ENCODE measurements around the gene MAPK8IP2. TPM values are rescaled to one million over a fixed set of nuclear protein-coding genes. Genes with fewer than 3 reads are reported as not detected.

Gene MAPK8IP2
- total and polyA plus RNA-seq, 2 of the 13 experiments (the other 11 are each of a cell fraction or from before 2014, with no cell fraction given), result 1.3 to 2.6 TPM

DNA sequence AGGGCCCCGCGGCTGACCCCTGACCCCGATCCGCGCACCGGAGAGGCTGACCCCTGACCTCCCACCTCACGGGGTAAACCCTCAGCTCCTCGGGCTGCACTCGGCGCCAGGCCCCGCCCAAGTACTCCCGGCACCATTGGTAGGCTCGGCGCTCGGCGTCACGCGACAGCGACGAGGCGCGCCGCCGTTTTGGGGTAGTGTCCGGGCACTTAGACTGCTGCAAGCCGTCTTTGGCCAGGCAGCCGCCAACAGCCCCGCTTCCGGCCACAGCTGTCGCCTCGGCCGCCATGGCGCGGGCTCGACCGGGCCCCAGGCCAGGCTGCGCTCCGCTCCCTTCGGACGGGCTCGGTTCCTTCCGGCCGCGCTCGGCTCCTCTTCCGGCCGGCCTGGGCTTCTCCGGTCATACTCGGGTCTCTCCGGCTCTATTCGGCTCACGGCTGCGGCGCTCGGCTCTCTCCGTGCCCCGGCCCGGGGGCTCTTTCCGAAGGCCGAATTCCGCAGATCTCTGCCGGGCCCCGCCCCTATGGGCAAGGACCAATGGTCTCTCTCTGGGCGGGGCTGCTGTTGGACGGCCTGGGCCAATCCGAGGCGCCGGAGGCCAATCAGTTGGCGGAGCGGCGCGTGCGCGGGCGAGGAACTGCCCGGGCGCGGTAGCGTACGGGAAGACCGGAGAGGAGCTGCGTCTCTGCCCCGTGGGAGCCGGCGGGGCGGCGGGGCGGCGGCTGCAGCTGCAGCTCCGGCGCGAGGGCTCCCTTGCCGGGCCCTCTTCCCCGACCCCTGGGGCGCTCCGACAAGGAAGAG is 17.9 kb upstream of the MAPK8IP2 start, which contains the start of gene CHKB (continued):
- TF ChIP-seq PAX8 (CRISPR knock-in tag; IDR thresholded peaks at IDR 0.05; ENCODE audit: borderline replicate concordance) (peak; percentile 38; the same call in 1 of the 2 replicates), ZNF883 (CRISPR knock-in tag; IDR thresholded peaks at IDR 0.05; ENCODE audit: not compliant biosample characterization) (peak; percentile 88), ZFAT (CRISPR knock-in tag; conservative IDR thresholded peaks at IDR 0.05) (no peak), NCOA2 (CRISPR knock-in tag; IDR thresholded peaks at IDR 0.05) (peak; percentile 10; the same call in 1 of the 2 replicates), XBP1 (CRISPR knock-in tag; IDR thresholded peaks at IDR 0.05) (no peak), RFX5 (IDR thresholded peaks at IDR 0.05; ENCODE audit: low read depth, low read length) (no peak), SUZ12 (IDR thresholded peaks at IDR 0.05; ENCODE audit: low read depth, low read length) (no peak), ZNF263 (CRISPR knock-in tag; IDR thresholded peaks at IDR 0.05) (no peak; the same call in 1 of the 2 replicates), TCF7L2 (IDR thresholded peaks at IDR 0.05; ENCODE audit: low read depth, low read length) (no peak)
- TF ChIP-seq, protein P1, sequence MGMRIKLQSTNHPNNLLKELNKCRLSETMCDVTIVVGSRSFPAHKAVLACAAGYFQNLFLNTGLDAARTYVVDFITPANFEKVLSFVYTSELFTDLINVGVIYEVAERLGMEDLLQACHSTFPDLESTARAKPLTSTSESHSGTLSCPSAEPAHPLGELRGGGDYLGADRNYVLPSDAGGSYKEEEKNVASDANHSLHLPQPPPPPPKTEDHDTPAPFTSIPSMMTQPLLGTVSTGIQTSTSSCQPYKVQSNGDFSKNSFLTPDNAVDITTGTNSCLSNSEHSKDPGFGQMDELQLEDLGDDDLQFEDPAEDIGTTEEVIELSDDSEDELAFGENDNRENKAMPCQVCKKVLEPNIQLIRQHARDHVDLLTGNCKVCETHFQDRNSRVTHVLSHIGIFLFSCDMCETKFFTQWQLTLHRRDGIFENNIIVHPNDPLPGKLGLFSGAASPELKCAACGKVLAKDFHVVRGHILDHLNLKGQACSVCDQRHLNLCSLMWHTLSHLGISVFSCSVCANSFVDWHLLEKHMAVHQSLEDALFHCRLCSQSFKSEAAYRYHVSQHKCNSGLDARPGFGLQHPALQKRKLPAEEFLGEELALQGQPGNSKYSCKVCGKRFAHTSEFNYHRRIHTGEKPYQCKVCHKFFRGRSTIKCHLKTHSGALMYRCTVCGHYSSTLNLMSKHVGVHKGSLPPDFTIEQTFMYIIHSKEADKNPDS (CRISPR knock-in tag; IDR thresholded peaks at IDR 0.05), result no peak; the same call in none of the 2 replicates
- TF ChIP-seq, protein P2, sequence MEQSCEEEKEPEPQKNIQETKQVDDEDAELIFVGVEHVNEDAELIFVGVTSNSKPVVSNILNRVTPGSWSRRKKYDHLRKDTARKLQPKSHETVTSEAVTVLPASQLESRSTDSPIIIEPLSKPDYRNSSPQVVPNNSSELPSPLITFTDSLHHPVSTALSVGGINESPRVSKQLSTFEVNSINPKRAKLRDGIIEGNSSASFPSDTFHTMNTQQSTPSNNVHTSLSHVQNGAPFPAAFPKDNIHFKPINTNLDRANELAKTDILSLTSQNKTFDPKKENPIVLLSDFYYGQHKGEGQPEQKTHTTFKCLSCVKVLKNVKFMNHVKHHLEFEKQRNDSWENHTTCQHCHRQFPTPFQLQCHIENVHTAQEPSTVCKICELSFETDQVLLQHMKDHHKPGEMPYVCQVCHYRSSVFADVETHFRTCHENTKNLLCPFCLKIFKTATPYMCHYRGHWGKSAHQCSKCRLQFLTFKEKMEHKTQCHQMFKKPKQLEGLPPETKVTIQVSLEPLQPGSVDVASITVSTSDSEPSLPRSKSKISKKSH (CRISPR knock-in tag; IDR thresholded peaks at IDR 0.05; ENCODE audit: borderline replicate concordance), result peak; percentile 14; the same call in 1 of the 2 replicates
- TF ChIP-seq, protein P3, sequence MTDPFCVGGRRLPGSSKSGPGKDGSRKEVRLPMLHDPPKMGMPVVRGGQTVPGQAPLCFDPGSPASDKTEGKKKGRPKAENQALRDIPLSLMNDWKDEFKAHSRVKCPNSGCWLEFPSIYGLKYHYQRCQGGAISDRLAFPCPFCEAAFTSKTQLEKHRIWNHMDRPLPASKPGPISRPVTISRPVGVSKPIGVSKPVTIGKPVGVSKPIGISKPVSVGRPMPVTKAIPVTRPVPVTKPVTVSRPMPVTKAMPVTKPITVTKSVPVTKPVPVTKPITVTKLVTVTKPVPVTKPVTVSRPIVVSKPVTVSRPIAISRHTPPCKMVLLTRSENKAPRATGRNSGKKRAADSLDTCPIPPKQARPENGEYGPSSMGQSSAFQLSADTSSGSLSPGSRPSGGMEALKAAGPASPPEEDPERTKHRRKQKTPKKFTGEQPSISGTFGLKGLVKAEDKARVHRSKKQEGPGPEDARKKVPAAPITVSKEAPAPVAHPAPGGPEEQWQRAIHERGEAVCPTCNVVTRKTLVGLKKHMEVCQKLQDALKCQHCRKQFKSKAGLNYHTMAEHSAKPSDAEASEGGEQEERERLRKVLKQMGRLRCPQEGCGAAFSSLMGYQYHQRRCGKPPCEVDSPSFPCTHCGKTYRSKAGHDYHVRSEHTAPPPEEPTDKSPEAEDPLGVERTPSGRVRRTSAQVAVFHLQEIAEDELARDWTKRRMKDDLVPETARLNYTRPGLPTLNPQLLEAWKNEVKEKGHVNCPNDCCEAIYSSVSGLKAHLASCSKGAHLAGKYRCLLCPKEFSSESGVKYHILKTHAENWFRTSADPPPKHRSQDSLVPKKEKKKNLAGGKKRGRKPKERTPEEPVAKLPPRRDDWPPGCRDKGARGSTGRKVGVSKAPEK (CRISPR knock-in tag; IDR thresholded peaks at IDR 0.05; ENCODE audit: borderline replicate concordance), result no peak
- TF ChIP-seq, protein P4, sequence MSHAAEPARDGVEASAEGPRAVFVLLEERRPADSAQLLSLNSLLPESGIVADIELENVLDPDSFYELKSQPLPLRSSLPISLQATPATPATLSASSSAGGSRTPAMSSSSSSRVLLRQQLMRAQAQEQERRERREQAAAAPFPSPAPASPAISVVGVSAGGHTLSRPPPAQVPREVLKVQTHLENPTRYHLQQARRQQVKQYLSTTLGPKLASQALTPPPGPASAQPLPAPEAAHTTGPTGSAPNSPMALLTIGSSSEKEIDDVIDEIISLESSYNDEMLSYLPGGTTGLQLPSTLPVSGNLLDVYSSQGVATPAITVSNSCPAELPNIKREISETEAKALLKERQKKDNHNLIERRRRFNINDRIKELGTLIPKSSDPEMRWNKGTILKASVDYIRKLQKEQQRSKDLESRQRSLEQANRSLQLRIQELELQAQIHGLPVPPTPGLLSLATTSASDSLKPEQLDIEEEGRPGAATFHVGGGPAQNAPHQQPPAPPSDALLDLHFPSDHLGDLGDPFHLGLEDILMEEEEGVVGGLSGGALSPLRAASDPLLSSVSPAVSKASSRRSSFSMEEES (CRISPR knock-in tag; IDR thresholded peaks at IDR 0.05), result peak; percentile 42; the same call in 1 of the 2 replicates
- TF ChIP-seq, protein P5, sequence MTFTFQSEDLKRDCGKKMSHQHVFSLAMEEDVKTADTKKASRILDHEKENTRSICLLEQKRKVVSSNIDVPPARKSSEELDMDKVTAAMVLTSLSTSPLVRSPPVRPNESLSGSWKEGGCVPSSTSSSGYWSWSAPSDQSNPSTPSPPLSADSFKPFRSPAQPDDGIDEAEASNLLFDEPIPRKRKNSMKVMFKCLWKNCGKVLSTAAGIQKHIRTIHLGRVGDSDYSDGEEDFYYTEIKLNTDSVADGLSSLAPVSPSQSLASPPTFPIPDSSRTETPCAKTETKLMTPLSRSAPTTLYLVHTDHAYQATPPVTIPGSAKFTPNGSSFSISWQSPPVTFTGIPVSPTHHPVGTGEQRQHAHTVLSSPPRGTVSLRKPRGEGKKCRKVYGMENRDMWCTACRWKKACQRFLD (CRISPR knock-in tag; IDR thresholded peaks at IDR 0.05; ENCODE audit: borderline replicate concordance), result peak; percentile 36; the same call in 1 of the 2 replicates
- TF ChIP-seq, protein P6, sequence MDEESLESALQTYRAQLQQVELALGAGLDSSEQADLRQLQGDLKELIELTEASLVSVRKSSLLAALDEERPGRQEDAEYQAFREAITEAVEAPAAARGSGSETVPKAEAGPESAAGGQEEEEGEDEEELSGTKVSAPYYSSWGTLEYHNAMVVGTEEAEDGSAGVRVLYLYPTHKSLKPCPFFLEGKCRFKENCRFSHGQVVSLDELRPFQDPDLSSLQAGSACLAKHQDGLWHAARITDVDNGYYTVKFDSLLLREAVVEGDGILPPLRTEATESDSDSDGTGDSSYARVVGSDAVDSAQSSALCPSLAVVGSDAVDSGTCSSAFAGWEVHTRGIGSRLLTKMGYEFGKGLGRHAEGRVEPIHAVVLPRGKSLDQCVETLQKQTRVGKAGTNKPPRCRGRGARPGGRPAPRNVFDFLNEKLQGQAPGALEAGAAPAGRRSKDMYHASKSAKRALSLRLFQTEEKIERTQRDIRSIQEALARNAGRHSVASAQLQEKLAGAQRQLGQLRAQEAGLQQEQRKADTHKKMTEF (CRISPR knock-in tag; IDR thresholded peaks at IDR 0.05), result peak; percentile 75
- TF ChIP-seq, protein P7, sequence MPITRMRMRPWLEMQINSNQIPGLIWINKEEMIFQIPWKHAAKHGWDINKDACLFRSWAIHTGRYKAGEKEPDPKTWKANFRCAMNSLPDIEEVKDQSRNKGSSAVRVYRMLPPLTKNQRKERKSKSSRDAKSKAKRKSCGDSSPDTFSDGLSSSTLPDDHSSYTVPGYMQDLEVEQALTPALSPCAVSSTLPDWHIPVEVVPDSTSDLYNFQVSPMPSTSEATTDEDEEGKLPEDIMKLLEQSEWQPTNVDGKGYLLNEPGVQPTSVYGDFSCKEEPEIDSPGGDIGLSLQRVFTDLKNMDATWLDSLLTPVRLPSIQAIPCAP (CRISPR knock-in tag; IDR thresholded peaks at IDR 0.05; ENCODE audit: low read depth), result no peak
